Neural progenitor cell (in vitro differentiated cells): ENCODE results near the gene AHSA1. TPM values are rescaled to one million over a fixed set of nuclear protein-coding genes. Genes with fewer than 3 reads are reported as not detected.

Experiments used
- DNase-seq: peaks from one replicate; pipeline ENCODE4 v3.0.0-alpha.2; 2016; ENCODE audit warnings: low spot score
- H2AFZ ChIP-seq: fragments of 200-600 bp; sonication (generic); replicated peaks from 2 replicates; pipeline ENCODE4 v1.6.1; 2016; ENCODE audit warnings: antibody characterized with exemption
- H3F3A ChIP-seq: fragments of 200-600 bp; sonication (generic); 2 replicates; pipeline ENCODE4 v1.6.1; 2016; ENCODE audit warnings: antibody characterized with exemption, low read depth
- H3K27ac ChIP-seq: fragments of 200-600 bp; sonication (generic); 2 replicates; pipeline ENCODE4 v1.5.1; 2016; ENCODE audit warnings: mild to moderate bottlenecking
- H3K27me3 ChIP-seq: fragments of 200-600 bp; sonication (generic); 2 replicates; pipeline ENCODE4 v1.6.1; 2016; ENCODE audit warnings: mild to moderate bottlenecking, moderate library complexity
- H3K36me3 ChIP-seq: fragments of 200-600 bp; sonication (generic); 2 replicates; pipeline ENCODE4 v1.5.1; 2016
- H3K4me1 ChIP-seq: fragments of 200-600 bp; sonication (generic); 2 replicates; pipeline ENCODE4 v1.6.1; 2016; ENCODE audit warnings: mixed run types
- H3K4me2 ChIP-seq: fragments of 200-600 bp; sonication (generic); 2 replicates; pipeline ENCODE4 v1.6.1; 2016
- H3K4me3 ChIP-seq: fragments of 200-600 bp; sonication (generic); 2 replicates; pipeline ENCODE4 v1.5.1; 2016
- H3K79me2 ChIP-seq: fragments of 200-600 bp; sonication (generic); 2 replicates; pipeline ENCODE4 v1.6.1; 2016; ENCODE audit warnings: low read depth
- H3K9ac ChIP-seq: fragments of 200-600 bp; sonication (generic); 2 replicates; pipeline ENCODE4 v1.6.1; 2016
- H3K9me3 ChIP-seq: fragments of 200-600 bp; sonication (generic); 2 replicates; pipeline ENCODE4 v1.5.1; 2016; ENCODE audit warnings: low read depth
- H4K20me1 ChIP-seq: fragments of 200-600 bp; sonication (generic); 2 replicates; pipeline ENCODE4 v1.6.1; 2016; ENCODE audit warnings: low read depth
- H3K27ac Mint-ChIP-seq: 3 replicates; pipeline ENCODE4 v1.8.0; 2021; ENCODE audit warnings: mixed read lengths
- H3K27me3 Mint-ChIP-seq: 2 replicates; pipeline ENCODE4 v1.8.0; 2022; ENCODE audit warnings: low read depth, mild to moderate bottlenecking, inconsistent platforms, moderate library complexity, mixed read lengths; ENCODE audit not compliant: insufficient read depth
- H3K36me3 Mint-ChIP-seq: 3 replicates; pipeline ENCODE4 v1.8.0; 2021; ENCODE audit warnings: mixed read lengths
- H3K4me1 Mint-ChIP-seq: 3 replicates; pipeline ENCODE4 v1.8.0; 2021; ENCODE audit warnings: mixed read lengths
- H3K4me3 Mint-ChIP-seq: 3 replicates; pipeline ENCODE4 v1.8.0; 2021; ENCODE audit warnings: mild to moderate bottlenecking, moderate library complexity, mixed read lengths
- H3K9me3 Mint-ChIP-seq: 3 replicates; pipeline ENCODE4 v1.8.0; 2020; ENCODE audit warnings: mixed read lengths
- EZH2 ChIP-seq: fragments of 200-600 bp; sonication (generic); IDR thresholded peaks from 2 replicates; pipeline ENCODE4 v1.6.1; 2017; ENCODE audit warnings: antibody characterized with exemption, mild to moderate bottlenecking, moderate library complexity
- EZH2phosphoT487 ChIP-seq: fragments of 200-600 bp; sonication (generic); IDR thresholded peaks from 2 replicates; pipeline ENCODE4 v1.6.1; 2017; ENCODE audit warnings: antibody characterized with exemption
- total RNA-seq: library from RNA; depleted of rRNA; stranded (reverse); fragments of >200 nt; gene quantifications from 2 replicates; pipeline ENCODE4 v1.2.3, GENCODE V29; 2015; ENCODE audit warnings: low replicate concordance
- TF ChIP-seq, protein P1 (sequence below): fragments of 200-600 bp; sonication (generic); IDR thresholded peaks from 2 replicates; pipeline ENCODE4 v1.5.1; 2017; ENCODE audit warnings: antibody characterized with exemption, mild to moderate bottlenecking

AHSA1 gene
- total RNA-seq, 1 donor from 2014 or later = 185 TPM

GRCh38 chr14:77457115-77457521 lies 775 bp upstream of the AHSA1 start:
- H3K9me3 ChIP-seq = no peaks in the 10 kb centered on the region
- H3K4me2 ChIP-seq = peak overlapping the region; percentile 87
- H3F3A ChIP-seq = peaks cover 16% of the 10 kb centered on the region
- H3K4me3 ChIP-seq = peak overlapping the region; percentile 83
- H3K27ac Mint-ChIP-seq = peak overlapping the region; percentile 100
- H3K36me3 ChIP-seq = peaks cover 7% of the 10 kb centered on the region
- peaks cover 3% of the 10 kb centered on the region for H3K27me3 Mint-ChIP-seq
- H3K27me3 ChIP-seq = no peaks in the 10 kb centered on the region
- H2AFZ ChIP-seq = peak overlapping the region; percentile 90
- peak overlapping the region; percentile 100 for H3K4me3 Mint-ChIP-seq
- peaks cover 59% of the 10 kb centered on the region for H3K79me2 ChIP-seq
- DNase-seq = no peak
- TF ChIP-seq, protein P1, sequence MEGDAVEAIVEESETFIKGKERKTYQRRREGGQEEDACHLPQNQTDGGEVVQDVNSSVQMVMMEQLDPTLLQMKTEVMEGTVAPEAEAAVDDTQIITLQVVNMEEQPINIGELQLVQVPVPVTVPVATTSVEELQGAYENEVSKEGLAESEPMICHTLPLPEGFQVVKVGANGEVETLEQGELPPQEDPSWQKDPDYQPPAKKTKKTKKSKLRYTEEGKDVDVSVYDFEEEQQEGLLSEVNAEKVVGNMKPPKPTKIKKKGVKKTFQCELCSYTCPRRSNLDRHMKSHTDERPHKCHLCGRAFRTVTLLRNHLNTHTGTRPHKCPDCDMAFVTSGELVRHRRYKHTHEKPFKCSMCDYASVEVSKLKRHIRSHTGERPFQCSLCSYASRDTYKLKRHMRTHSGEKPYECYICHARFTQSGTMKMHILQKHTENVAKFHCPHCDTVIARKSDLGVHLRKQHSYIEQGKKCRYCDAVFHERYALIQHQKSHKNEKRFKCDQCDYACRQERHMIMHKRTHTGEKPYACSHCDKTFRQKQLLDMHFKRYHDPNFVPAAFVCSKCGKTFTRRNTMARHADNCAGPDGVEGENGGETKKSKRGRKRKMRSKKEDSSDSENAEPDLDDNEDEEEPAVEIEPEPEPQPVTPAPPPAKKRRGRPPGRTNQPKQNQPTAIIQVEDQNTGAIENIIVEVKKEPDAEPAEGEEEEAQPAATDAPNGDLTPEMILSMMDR = no peak
- no peak for TF ChIP-seq EZH2
- no peak for TF ChIP-seq EZH2phosphoT487
- peaks cover 21% of the 10 kb centered on the region for H4K20me1 ChIP-seq
- H3K36me3 Mint-ChIP-seq = peaks cover 24% of the 10 kb centered on the region
- H3K4me1 Mint-ChIP-seq = peaks cover 26% of the 10 kb centered on the region
- peak overlapping the region; percentile 83 for H3K9ac ChIP-seq
- peak overlapping the region; percentile 67 for H3K27ac ChIP-seq
- H3K9me3 Mint-ChIP-seq = no peaks in the 10 kb centered on the region
- peaks cover 9% of the 10 kb centered on the region for H3K4me1 ChIP-seq

DNA sequence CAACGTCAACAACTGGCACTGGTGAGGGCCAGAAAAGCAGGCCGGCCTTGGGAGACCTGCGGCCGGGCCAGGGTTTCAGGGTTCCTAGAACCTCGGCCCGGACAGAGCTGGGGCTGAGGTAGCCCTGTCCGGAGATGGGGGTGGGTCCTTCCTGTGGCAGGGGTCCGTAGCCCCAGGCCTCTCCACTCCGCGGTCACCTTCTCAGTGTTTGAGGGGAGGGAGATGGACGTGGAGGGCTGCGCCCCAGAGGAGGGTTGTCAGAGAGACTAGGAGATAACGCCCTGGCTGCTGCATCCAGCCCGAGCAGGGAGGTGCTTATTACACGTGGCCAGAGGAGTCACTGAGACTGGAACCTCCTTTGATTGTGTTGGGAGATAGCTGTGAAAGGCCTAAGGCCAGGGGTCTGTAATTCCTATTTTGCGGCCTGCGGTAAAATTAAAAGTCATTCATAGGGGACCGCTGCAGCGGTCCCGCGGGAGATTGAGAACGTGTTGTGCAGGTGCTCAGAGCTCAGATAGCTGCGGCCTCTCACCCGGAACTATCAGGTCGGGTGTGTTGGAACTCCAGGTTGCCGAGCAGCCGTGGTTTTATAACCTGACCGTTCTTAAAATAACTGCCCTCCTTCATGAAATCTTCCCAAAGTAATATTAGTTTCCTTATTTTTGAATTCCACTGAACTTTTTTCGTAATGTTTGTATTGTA lies 507 bp downstream of the AHSA1 start:
- H3K9me3 Mint-ChIP-seq = no peaks in the 10 kb centered on the region
- H3K4me3 Mint-ChIP-seq = peak overlapping the region; percentile 100
- peak overlapping the region; percentile 100 for H2AFZ ChIP-seq
- H3K4me1 Mint-ChIP-seq = peaks cover 26% of the 10 kb centered on the region
- peak overlapping the region; percentile 83 for H3K4me3 ChIP-seq
- H3K27me3 ChIP-seq = no peaks in the 10 kb centered on the region
- peaks cover 9% of the 10 kb centered on the region for H3K4me1 ChIP-seq
- no peak overlapping the region for H3K27ac Mint-ChIP-seq
- DNase-seq = peak; percentile 68
- peaks cover 7% of the 10 kb centered on the region for H3K36me3 ChIP-seq
- peaks cover 16% of the 10 kb centered on the region for H3F3A ChIP-seq
- H3K27ac ChIP-seq = peak overlapping the region; percentile 83
- H3K9me3 ChIP-seq = no peaks in the 10 kb centered on the region
- H3K9ac ChIP-seq = peak overlapping the region; percentile 90
- H3K79me2 ChIP-seq = peaks cover 59% of the 10 kb centered on the region
- peaks cover 21% of the 10 kb centered on the region for H4K20me1 ChIP-seq
- H3K27me3 Mint-ChIP-seq = peaks cover 3% of the 10 kb centered on the region
- H3K4me2 ChIP-seq = peak overlapping the region; percentile 89
- TF ChIP-seq EZH2 = no peak
- TF ChIP-seq EZH2phosphoT487 = no peak
- TF ChIP-seq, protein P1 = no peak
- H3K36me3 Mint-ChIP-seq = peaks cover 24% of the 10 kb centered on the region

DNA sequence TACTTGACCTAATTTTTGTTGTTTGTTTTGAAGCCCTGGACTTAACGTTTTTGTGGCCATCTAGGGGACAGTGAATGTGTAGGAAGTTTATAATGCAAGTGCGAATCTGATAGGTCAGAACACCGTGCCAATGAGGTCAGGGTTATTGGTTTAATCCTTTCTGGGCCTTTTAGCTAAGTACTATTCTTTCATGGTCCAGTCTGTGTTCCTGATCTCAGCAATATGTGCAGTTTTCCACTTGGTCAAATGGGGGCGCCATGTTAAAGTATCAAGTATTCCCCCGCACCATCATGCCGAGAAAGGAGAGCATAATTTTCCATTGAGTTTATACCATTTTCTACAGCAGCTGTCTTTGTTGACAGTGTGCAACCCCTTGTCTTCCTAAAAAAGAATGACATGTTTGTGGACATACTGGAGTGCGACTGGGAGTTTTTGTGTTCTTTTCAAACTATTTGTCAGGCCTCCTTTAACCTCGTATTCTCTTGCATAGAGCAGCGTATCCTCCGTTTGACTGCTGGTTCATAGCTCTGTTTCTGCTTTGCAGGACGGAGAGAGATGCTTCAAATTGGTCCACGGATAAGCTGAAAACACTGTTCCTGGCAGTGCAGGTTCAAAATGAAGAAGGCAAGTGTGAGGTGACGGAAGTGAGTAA lies 1.3 kb downstream of the AHSA1 start:
- peaks cover 59% of the 10 kb centered on the region for H3K79me2 ChIP-seq
- peaks cover 29% of the 10 kb centered on the region for H3K36me3 Mint-ChIP-seq

More for the DNA sequence above, 1.3 kb downstream of the AHSA1 start:
- no peak overlapping the region for H3K27ac ChIP-seq
- peaks cover 9% of the 10 kb centered on the region for H3K4me1 ChIP-seq
- H4K20me1 ChIP-seq = peaks cover 21% of the 10 kb centered on the region
- peak; percentile 85 for DNase-seq
- peak overlapping the region; percentile 83 for H3K4me3 ChIP-seq
- peaks cover 3% of the 10 kb centered on the region for H3K27me3 Mint-ChIP-seq
- peaks cover 16% of the 10 kb centered on the region for H3F3A ChIP-seq
- H3K27me3 ChIP-seq = no peaks in the 10 kb centered on the region
- no peaks in the 10 kb centered on the region for H3K9me3 ChIP-seq
- H3K4me1 Mint-ChIP-seq = peaks cover 26% of the 10 kb centered on the region
- peaks cover 7% of the 10 kb centered on the region for H3K36me3 ChIP-seq
- peak overlapping the region; percentile 90 for H3K9ac ChIP-seq
- H3K27ac Mint-ChIP-seq = no peak overlapping the region
- no peaks in the 10 kb centered on the region for H3K9me3 Mint-ChIP-seq
- peak overlapping the region; percentile 100 for H3K4me3 Mint-ChIP-seq
- TF ChIP-seq, protein P1 = peak; percentile 85
- TF ChIP-seq EZH2 = no peak
- no peak overlapping the region for H2AFZ ChIP-seq
- H3K4me2 ChIP-seq = peak overlapping the region; percentile 89
